NCI-H128 (cell line): ENCODE data around the gene GCG.

Experiments
- DNase-seq: peaks from one replicate; lab custom pipeline; 2025; ENCODE audit not compliant: unreplicated experiment; lab: John Stamatoyannopoulos, UW

GCG gene

GRCh38 chr2:162152147-162152546 lies at the start of gene GCG:
Gene GCG, minus strand, starts transcription at chr2:162152247. Its CDS starts 3,069 bp downstream, at chr2:162149178.
- no peak for DNase-seq

- DNase-seq: no peak
These were observed 48.6 kb upstream of the GCG start for GRCh38 chr2:162200636-162201035.

DNA sequence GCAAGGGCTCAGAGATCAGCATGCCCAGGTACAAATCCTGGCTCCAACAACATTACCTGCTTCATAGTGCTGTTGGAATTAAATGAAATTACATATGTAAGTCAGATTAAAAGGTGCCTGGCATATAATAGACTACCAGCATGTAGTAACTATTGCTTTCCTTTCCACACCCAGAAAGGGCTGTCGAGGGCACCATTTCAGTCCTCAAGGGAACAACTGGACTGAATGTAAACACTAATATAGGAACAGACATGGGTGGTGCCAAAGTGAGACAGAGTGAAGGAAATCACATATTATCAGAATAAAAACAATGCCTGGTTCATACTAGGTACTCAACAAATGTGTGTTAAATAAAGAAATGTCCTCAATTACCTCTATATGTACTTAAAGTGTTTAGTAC lies 47.9 kb upstream of the GCG start:
- no peak for DNase-seq

GRCh38 chr2:162198239-162198638 lies 46.2 kb upstream of the GCG start:
- no peak for DNase-seq

GRCh38 chr2:162197069-162197825 lies 45.2 kb upstream of the GCG start:
- DNase-seq: no peak

- DNase-seq: no peak
These were observed 44.6 kb upstream of the GCG start for GRCh38 chr2:162196638-162197037.

DNA sequence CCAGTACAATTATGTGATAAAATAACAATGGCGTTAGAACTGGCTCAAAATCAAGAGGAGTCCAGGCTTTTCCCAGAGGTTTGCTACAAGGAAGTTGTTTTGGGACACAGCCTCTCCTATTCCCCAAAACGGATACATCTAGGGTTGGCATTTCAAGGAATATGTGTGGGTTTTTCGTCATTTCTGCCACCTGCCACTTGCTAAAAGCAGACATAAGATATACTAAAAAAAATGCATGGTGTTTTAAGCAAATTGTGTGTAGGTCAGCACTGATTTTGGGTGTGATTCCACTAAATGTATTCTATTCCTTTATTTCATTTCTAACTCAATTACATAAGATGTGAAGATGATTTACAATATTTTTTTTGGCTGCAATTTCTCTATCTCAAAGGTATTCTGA lies 36.4 kb upstream of the GCG start:
- DNase-seq: no peak

DNA sequence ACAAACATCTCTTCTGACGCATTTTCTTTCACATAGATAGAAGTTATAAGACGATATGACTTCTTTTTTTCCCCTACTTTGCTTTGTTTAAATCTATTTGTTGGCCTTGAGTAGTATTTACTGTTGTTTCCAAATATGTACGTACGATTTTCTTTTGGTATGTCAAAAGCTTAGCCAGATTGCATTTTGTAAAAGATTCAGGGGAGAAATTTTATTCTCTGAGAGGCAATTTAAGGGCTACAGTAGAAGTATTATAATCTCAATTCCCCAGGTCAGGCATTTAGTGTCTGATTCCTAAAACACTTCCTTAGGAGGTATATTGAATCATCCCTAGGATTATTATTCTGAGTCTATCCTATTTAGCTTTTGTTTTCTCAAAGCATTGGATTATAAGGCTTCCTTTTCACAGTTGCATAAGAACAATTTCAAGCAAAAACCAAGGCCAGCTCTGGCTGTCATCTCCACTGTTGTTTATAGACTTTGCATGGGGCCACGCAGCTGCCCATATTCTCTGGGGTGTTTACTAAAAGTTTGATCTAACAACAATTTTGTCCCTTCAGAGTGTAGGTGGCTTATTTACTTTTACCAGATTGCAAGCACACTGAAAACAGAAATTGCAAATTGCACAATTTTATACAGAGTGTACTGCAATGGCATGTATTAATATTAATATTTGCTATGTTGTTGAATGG lies 33.6 kb upstream of the GCG start:
- no peak for DNase-seq

DNA sequence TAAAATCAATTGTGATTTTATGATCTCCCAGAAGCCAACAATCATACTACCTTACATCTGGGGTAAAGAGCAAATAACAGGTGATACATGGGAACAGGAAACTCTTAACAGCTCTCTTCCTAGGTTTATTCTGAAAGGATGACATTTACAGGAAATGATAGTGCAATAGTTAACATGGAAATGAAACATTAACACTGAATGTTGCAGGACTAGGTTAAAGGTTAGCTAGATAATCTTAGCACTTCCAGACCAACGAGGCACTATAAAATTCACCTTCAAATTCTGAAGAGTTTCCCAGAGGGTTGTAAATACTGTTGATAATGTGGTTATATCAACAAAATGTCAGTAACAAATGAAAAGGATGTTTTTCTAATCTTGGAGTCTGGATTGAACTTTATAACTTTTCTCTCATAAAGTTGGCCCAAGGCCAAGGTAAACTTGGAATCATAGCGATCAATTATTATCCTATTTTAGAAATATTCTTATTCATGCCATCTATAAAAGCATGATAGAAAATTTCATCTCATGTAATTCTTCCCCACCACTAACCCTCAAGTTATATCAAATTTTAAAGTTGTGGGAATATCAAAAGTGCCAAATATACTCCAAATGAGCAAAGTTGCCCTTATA lies 32.9 kb upstream of the GCG start:
- DNase-seq: no peak

DNA sequence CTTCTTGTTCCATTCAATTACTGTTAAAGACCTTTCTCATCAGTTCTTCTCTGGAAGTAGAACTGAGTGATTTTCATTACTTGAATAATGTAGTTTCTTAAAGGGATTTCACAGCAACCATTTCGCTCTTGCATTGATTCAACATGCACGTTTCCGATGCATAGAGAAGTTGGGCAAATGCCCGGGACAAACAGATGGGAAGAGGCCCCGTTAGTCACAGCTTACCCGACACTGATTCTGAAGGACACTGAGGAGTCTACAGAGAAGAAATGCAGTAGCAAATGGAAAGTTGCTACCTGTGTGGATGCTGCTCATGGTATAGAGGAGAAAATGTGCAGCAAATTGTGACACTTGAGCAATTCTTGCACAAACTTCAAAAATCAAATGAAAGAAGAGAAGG lies 32.3 kb upstream of the GCG start:
- DNase-seq: no peak

GRCh38 chr2:162182395-162182794 lies 30.3 kb upstream of the GCG start:
- no peak for DNase-seq

DNA sequence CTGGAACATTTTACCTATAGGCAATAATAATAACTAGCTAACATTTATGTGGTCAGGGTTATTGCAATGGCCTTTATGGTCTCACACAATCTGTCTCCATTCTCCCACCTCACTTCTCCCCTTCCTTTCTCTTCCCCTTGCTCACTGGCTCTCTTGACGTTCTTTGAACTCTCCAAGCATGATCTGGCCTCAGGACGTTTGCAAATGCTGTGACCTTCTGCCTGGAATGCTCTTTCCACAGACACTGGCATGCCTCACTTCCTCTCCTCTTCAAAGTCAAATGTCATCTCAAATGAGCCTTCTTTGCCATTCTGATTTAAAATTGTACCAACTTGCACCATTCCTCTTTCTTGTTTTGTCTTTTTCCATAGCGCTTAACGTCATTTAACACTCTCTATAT lies 25.3 kb upstream of the GCG start:
- no peak for DNase-seq

GRCh38 chr2:162175714-162176113 lies 23.7 kb upstream of the GCG start:
- no peak for DNase-seq

- DNase-seq: no peak
These were observed 22.7 kb upstream of the GCG start for GRCh38 chr2:162174746-162175145.

DNA sequence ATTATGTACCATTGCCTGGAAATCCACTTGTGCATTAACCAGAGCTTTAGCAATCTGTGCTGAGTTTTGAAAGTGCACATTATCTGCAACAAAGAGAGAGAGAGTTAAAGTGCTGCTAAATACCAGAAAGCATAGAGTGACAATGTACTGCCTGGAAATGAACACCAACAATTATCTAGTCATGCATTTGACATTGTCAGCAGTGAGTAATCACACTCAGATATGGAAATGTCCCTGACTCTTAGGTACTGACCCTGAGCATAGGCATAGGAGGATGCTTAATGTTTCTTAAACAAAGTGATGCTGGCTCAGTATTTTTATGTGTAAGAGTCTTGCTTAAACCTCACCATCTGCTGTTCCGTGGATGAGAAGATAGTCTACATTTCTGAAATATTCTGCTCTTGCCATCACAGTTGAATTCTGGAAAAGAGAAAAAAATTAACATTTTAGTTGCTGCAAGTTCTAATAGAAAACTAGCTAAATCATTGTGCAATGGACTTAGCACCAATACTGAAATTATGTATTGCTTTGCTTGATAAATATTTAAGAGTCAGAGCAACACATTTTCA lies 20.8 kb upstream of the GCG start:
- DNase-seq: no peak

- no peak for DNase-seq
These were observed 14.7 kb upstream of the GCG start for GRCh38 chr2:162166745-162167144.

GRCh38 chr2:162166174-162166573 lies 14.1 kb upstream of the GCG start:
- DNase-seq: no peak

- DNase-seq: no peak
These were observed 12.8 kb upstream of the GCG start for GRCh38 chr2:162164802-162165201.

- DNase-seq: no peak
These were observed 7.4 kb upstream of the GCG start for GRCh38 chr2:162159446-162159845.

GRCh38 chr2:162156149-162156548 lies 4.1 kb upstream of the GCG start:
- no peak for DNase-seq

GRCh38 chr2:162155093-162155492 lies 3.0 kb upstream of the GCG start:
- no peak for DNase-seq
